ENCODE measurements around the gene ZBTB7B.
"Not testable (repeated sequence)": the region's sequence is repeated elsewhere in the genome, so short reads cannot be mapped to it uniquely, and the experiment has no call there.

DNA sequence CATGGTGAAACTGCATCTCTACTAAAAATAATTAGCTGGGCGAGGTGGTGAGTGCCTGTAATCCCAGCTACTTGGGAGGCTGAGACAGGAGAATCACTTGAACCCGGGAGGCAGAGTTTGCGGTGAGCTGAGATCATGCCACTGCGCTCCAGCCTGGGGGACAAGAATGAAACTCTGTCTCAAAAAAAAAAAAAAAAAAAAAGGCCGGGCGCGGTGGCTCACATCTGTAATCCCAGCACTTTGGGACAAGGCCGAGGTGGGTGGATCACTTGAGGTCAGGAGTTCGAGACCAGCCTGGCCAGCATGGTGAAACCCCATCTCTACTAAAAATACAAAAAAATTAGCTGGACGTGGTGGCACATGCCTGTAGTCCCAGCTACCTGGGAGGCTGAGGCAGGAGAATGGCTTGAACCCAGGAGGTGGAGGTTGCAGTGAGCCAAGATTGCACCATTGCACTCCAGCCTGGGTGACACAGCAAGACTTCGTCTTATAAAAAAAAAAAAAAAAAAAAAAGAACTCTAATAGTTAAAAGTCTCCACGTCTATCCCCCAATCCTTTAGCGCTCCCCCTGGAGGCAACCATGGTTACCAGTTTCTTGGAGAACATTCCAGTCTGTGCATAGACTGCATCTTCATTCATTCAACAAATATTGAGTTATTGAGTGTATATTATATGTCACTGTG lies 7.2 kb upstream of the ZBTB7B start:
- TF ChIP-seq, protein P1, sequence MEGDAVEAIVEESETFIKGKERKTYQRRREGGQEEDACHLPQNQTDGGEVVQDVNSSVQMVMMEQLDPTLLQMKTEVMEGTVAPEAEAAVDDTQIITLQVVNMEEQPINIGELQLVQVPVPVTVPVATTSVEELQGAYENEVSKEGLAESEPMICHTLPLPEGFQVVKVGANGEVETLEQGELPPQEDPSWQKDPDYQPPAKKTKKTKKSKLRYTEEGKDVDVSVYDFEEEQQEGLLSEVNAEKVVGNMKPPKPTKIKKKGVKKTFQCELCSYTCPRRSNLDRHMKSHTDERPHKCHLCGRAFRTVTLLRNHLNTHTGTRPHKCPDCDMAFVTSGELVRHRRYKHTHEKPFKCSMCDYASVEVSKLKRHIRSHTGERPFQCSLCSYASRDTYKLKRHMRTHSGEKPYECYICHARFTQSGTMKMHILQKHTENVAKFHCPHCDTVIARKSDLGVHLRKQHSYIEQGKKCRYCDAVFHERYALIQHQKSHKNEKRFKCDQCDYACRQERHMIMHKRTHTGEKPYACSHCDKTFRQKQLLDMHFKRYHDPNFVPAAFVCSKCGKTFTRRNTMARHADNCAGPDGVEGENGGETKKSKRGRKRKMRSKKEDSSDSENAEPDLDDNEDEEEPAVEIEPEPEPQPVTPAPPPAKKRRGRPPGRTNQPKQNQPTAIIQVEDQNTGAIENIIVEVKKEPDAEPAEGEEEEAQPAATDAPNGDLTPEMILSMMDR (IDR thresholded peaks at IDR 0.05) = not testable (repeated sequence)
- not testable (repeated sequence) for TF ChIP-seq POLR2A (IDR thresholded peaks at IDR 0.05)
